Sigmoid colon (tissue), 4 donors: ENCODE data around the gene GET4.

ENCODE experiments used
- CTCF ChIP-seq, 4 experiments: fragments of 450-650 bp in 3 of 4; fragments of 200-600 bp in 1 of 4; IDR thresholded peaks; one replicate each; pipeline ENCODE4 v1.5.1; 2016 to 2019; ENCODE audit warnings: antibody characterized with exemption in 4 of 4, mild to moderate bottlenecking in 3 of 4, moderate library complexity in 2 of 4
- EP300 ChIP-seq, 4 donors: sonication (generic); formaldehyde crosslinking; IDR thresholded peaks; one replicate each; pipeline ENCODE4 v1.6.1; 2017; ENCODE audit warnings: antibody characterized with exemption in 4 of 4
- POLR2AphosphoS5 ChIP-seq, 4 donors: sonication (generic); formaldehyde crosslinking; IDR thresholded peaks; one replicate each; pipeline ENCODE4 v1.6.1; 2017; ENCODE audit warnings: antibody characterized with exemption in 4 of 4

DNA sequence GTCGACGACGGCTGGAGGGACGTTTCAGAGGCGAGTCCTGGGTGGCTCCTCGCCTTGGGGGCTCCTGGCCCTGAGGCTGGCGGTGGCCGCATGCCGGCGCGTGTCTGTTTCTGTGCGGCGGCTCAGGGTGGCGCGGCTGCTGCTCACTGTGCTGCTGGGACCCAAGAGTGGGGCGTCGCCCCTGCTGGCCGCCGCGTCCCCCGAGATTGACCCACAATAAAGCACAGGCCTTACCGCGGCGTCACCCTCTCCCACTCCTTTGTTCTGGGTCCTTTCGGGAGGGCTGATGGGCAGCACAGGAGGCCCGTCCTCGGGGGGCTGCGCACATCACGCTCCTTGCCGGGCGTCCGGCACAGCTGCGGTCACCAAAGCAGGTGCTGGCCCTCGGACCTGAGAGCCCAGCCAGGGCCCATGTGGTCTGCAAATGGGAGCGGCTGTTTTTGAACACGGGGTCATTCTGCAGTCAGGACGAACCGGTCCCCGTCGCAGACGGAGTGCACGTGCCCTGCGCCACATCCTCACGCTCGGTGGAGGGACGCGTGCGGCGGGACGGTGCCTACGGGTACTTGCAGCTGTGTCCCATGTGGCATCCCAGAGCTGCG is 19.2 kb downstream of the GET4 start:
- TF ChIP-seq CTCF (IDR thresholded peaks at IDR 0.05) (no peak), POLR2AphosphoS5 (IDR thresholded peaks at IDR 0.05) (no peak), EP300 (IDR thresholded peaks at IDR 0.05) (no peak)
